Measurements from ENCODE around the gene PTPRZ1.

GRCh38 chr7:121936951-121937623, 64.1 kb downstream of the PTPRZ1 start:
- TF ChIP-seq CTCF (IDR thresholded peaks at IDR 0.05): no peak
- no peak for TF ChIP-seq EZH2 (IDR thresholded peaks at IDR 0.05; ENCODE audit: borderline replicate concordance, insufficient read depth, low read depth, low read length, poor library complexity, severe bottlenecking)

Data from B cell (primary cell).